GM18868 (cell line): ENCODE data around the gene KRIT1.
A peak's percentile ranks its signal among the peaks of the same experiment; 100 is the strongest.

Experiments
- ATAC-seq: cut with Tn5 transposase; IDR thresholded peaks from one replicate; pipeline ENCODE4 v1.9.1; 2021; ENCODE audit warnings: mild to moderate bottlenecking, moderate library complexity; ENCODE audit not compliant: unreplicated experiment

Gene KRIT1

GRCh38 chr7:92158660-92159575 is 86.8 kb downstream of the KRIT1 start:
- ATAC-seq, result peak; percentile 84

GRCh38 chr7:92156990-92157389 is 88.7 kb downstream of the KRIT1 start:
- no peak for ATAC-seq

GRCh38 chr7:92155108-92155739 is 90.5 kb downstream of the KRIT1 start:
- ATAC-seq, result no peak

- no peak for ATAC-seq
Measured at GRCh38 chr7:92150450-92151017, 95.2 kb downstream of the KRIT1 start.

- ATAC-seq, result no peak
Measured at GRCh38 chr7:92149736-92150239, 95.9 kb downstream of the KRIT1 start.
